ENCODE results near the gene CTBP1.

The CTBP1 gene

DNA sequence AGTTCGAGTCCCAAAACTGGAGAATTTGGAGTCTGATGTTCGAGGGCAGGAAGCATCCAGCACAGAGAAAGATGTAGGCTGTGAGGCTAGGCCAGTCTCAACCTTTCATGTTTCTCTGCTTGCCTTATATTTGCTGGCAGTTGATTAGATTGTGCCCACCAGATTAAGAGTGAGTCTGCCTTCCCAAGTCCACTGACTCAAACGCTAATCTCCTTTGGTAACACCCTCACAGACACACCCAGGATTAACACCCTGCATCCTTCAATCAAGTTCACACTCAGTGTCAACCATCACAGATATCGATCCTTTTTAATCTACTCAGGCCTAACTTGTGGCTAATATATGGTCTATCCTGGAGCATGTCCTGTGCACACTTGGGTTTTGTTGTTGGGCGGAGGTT is 22.8 kb upstream of the CTBP1 start:
- no peak for DNase-seq (ENCODE audit: low spot score)
- TF ChIP-seq, protein P1, sequence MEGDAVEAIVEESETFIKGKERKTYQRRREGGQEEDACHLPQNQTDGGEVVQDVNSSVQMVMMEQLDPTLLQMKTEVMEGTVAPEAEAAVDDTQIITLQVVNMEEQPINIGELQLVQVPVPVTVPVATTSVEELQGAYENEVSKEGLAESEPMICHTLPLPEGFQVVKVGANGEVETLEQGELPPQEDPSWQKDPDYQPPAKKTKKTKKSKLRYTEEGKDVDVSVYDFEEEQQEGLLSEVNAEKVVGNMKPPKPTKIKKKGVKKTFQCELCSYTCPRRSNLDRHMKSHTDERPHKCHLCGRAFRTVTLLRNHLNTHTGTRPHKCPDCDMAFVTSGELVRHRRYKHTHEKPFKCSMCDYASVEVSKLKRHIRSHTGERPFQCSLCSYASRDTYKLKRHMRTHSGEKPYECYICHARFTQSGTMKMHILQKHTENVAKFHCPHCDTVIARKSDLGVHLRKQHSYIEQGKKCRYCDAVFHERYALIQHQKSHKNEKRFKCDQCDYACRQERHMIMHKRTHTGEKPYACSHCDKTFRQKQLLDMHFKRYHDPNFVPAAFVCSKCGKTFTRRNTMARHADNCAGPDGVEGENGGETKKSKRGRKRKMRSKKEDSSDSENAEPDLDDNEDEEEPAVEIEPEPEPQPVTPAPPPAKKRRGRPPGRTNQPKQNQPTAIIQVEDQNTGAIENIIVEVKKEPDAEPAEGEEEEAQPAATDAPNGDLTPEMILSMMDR (IDR thresholded peaks at IDR 0.05; ENCODE audit: extremely low read depth, insufficient read depth, missing control alignments), result no peak

DNA sequence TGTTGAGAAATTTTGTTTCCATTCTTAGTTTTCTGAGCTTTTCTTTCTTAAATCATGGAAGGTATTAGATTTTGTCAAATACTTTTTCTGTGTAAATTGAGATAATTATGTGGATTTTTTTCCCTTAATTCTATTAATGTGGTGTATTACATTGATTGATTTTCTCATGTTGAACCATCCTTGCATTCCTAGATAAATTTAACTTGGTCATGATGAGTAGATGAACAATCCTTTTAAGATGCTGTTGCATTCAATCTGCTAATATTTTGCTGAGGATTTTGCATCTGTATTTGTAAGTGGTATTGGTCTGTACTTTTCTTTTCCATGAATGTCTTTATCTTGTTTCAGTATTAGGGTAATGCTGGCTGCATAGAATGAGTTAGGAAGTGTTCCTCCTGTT is 20.3 kb upstream of the CTBP1 start:
- in situ Hi-C loops (cut with MboI; ENCODE audit: low pct_unique_long_range_greater_than_20kb, low sequenced_read_pairs, unreplicated experiment), result no loop called here
- no peak for DNase-seq (ENCODE audit: low spot score)
- TF ChIP-seq, protein P1 (IDR thresholded peaks at IDR 0.05; ENCODE audit: extremely low read depth, insufficient read depth, missing control alignments), result no peak

More for the DNA sequence above, 22.8 kb upstream of the CTBP1 start:
- in situ Hi-C loops (cut with MboI; ENCODE audit: low pct_unique_long_range_greater_than_20kb, low sequenced_read_pairs, unreplicated experiment), result no loop called here

DNA sequence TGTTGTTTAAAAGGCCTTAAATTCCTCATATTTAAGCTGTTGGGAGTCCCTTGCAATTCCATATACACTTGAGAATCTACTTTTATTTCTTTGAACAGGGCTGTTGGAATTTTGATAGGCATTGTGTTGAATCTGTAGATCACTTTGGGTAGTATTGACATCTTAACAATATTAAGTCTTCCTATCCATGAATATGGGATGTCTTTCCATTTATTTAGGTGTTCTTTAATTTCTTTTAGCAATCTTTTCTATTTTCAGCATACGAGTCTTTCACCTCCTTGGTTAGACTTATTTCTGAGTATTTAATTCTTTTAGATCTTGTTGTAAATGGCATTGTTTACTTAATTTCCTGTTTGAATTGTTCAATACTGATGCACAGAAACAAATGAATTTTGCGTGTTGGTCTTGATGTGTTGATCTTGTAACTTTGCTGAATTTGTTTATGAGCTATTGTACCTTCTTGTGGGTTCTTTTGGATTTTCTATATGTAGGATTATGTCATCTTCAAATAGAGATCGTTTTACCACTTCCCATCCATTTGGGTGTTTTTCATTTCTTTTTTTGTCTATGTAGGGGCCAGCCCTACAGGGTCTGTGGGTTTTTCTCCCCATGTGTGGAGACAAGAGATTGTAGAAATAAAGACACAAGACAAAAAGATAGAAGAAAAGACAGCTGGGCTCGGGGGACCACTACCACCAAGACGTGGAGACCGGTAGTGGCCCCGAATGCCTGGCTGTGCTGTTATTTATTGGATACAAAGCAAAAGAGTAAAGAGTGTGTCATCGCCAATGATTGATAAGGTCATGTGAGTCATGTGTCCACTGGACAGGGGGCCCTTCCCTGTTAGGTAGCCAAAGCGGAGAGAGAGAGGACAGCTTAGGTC is 18.2 kb upstream of the CTBP1 start:
- in situ Hi-C loops (cut with MboI; ENCODE audit: low pct_unique_long_range_greater_than_20kb, low sequenced_read_pairs, unreplicated experiment), result no loop called here
- TF ChIP-seq, protein P1 (IDR thresholded peaks at IDR 0.05; ENCODE audit: extremely low read depth, insufficient read depth, missing control alignments), result no peak
- DNase-seq (ENCODE audit: low spot score), result no peak

DNA sequence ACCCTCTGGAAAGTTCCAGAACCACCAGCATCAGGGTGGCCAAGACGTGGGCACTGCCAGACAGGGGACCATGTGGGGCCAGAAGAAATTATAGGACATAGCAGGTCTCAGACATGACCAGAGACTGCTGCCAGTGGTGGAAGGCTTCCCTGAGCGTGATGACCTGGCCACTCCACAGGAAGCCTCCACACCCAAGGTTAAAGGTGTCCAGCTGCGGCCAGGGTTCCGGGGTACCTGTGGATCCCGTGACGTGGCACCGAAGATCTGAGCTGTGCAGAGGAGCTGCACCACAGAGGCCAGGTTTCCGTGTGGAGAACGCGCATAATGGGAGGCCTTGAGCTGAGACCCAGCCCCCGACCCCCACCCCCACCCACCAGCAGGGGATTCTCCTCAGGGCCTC is 16.4 kb upstream of the CTBP1 start:
- TF ChIP-seq, protein P1 (IDR thresholded peaks at IDR 0.05; ENCODE audit: extremely low read depth, insufficient read depth, missing control alignments), result no peak
- DNase-seq (ENCODE audit: low spot score), result no peak
- in situ Hi-C loops (cut with MboI; ENCODE audit: low pct_unique_long_range_greater_than_20kb, low sequenced_read_pairs, unreplicated experiment), result no loop called here

DNA sequence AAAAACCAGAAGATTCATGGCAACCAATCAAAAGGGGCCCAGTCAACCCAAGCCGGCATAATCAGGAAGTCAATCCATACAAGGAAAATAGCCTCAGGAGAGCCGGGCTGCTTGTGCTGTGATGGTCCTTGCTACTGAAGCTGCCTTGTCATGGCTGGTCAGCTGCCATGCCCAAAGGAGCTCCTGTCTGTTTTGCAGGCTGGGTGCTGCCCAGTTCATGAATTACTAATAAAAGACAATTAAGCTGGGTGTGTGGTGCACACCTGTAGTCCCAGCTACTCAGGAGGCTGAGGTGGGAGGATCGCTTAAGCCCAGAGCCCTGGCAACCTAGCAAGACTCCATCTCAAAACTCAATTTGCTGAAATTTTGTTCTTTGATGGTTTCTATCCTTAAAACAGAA is 16.0 kb upstream of the CTBP1 start:
- in situ Hi-C loops (cut with MboI; ENCODE audit: low pct_unique_long_range_greater_than_20kb, low sequenced_read_pairs, unreplicated experiment), result no loop called here
- no peak for DNase-seq (ENCODE audit: low spot score)
- TF ChIP-seq, protein P1 (IDR thresholded peaks at IDR 0.05; ENCODE audit: extremely low read depth, insufficient read depth, missing control alignments), result no peak

DNA sequence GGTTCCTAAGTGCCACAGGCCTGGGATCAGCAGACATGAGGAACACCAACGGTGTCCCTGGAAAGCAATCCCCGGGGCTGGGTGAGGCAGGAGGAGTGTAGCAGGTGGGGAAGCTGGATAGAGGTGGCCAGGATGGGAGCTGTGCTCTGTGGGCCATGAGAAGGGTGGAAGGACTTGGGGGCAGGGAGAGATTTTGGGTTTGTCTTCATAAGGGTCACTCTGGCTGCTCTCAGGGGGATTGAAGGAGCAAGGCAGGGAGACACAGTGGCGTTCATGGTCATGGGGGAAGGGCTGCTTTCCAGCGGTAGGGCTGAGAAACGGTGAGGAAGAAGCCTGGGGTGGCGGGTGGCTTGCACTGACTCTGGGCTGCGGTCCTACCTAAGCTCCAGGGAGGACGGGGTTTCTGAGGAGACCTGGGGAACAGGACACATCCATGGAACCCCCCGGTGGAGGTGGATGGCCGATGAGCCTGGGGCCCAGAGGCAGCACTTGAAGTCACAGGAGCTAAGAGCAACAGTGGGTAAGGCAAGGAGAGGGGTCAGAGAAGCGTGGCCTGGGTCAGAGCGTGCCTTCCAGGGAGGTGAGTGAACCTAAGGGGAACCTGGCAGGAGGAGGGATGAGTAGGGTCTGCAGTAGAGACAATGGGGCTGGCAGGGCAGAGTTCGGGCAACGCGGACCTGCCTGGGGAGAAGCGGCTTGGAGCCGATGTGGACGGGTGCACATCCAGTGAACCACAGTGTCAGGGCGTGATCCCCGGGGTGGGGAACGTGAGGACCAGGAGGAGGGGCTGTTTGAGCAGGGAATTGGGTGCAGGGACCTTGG is 12.4 kb upstream of the CTBP1 start:
- DNase-seq (ENCODE audit: low spot score), result no peak
- in situ Hi-C loops (cut with MboI; ENCODE audit: low pct_unique_long_range_greater_than_20kb, low sequenced_read_pairs, unreplicated experiment), result no loop called here
- TF ChIP-seq, protein P1 (IDR thresholded peaks at IDR 0.05; ENCODE audit: extremely low read depth, insufficient read depth, missing control alignments), result no peak
